GM15510 (cell line): Measurements from ENCODE around the gene ADORA1.

ENCODE experiments used
- POLR2A ChIP-seq: IDR thresholded peaks from 3 replicates; pipeline ENCODE4 v1.6.1; 2011; ENCODE audit warnings: borderline replicate concordance; ENCODE audit not compliant: insufficient read length; ENCODE audit errors: extremely low read depth

ADORA1 gene

DNA sequence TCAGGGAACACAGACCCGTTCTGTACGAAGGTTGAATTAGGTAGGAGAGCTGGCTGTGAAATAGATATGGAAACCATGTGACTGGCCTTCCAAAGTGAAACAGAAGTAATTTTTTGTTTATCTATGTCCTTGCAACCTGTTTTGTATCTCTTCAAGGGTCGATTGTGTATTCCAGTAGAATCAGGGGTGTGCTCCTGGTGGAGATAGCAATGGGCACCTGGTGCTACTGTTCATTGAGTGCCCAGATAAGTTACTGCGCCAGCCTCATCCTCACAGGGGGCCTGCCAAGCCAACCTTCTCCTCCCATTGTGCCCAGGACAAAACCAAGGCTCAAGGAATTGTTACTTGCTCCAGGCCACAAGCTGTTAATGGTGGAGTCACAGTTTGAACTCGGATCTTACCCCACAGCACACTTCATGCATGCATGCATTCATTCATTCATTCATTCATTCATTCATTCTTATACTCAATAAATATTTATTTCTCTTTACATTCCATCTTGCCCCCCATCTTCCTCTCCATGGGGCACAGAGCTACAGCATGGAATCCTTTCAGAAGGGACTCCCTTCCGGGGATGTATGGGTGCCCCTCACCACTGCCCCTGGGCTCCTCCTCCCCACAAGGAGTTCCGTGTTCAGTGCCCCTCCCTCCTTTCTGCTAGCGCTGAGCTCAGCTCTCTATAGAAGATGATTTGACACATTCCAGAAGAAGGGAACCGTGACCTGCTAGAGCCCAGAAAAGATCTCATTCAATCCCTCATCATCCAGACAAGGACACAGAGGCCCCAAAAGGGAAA lies 24.0 kb downstream of the ADORA1 start:
- TF ChIP-seq POLR2A: no peak

DNA sequence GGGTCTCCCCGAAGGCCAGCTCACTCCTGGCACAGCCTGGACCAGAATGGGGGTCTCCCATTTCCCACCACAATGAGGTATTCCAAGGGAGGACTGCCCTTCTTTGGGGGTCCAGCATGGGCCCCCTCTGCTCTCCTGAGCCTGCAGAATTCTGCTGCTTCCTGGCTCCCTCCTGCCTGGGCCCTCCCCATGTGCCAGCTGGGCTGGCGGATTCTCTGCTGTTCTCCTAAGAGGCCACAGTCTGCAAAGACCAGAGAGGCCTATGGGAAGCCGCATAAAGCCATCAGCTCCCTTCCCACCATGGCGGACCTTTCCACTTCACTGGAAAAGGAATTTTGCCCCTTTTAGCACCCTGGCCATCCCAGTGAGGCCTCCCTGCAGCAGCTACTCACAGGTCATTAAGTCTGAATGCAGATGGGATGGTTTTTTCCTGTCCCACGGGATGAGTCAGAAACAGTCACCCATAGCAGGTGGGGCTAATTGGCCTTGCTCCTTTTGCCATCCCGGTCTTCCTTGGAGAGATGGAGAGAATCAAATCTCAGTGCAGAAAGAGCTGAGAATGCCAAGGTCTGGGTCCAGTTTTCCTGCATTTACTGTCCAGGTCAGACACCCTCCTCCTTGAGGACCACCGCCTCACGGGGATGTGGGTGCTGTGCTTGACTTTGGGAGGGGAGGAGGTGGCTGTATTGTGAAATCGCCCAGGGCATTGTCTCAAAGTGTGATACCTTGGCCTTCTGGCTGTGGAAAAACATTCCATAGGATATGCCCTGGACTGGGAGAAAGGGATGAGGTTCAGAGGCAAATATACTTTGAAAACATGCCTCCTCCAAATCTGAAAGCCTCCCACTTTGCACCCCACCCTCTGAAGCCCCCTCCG lies 24.9 kb downstream of the ADORA1 start:
- TF ChIP-seq POLR2A: no peak

DNA sequence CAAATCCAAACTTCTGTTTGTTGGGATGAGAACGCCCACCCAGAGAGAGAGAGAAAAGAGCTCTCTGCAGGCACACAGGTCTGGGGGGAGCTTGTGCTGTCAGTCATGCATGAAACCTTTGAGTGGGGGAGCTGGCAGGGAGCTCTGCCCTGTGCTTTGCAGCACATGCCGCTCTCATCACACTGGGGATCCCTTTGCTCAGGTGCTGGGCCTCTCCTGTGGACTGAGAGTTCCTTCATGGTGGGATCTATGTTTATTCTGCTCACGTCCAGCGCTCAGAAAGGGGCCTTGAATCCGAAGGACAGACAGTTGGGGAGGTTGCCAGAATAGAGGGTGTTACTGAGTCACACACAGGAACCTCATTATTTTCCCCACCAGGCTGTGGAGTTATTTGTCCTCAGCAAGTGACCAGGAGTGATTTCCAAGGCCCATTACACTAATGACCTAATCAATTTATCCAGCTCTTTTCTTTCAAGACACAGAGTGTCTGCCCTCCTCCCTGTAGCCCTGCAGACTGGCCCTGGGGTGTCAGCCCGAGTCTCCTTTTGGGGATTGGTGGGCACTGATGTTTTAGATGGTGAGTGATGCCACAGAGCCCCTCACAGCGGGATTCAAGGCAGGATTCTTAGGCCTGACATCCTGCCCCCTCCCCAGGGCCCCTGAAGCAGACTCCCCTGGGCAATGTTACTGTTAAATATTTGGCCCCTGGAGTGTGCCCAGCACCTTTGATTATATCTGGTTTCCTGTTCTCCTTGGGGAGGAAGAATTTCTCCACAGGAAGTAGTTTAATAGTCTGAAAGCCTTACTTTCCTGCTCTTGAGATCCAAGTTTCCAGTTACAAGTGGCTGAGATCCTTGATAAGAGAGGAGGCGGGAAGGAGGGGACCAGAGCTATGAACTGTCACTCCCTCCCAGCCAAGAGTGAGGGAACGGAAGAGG lies 25.8 kb downstream of the ADORA1 start:
- no peak for TF ChIP-seq POLR2A

DNA sequence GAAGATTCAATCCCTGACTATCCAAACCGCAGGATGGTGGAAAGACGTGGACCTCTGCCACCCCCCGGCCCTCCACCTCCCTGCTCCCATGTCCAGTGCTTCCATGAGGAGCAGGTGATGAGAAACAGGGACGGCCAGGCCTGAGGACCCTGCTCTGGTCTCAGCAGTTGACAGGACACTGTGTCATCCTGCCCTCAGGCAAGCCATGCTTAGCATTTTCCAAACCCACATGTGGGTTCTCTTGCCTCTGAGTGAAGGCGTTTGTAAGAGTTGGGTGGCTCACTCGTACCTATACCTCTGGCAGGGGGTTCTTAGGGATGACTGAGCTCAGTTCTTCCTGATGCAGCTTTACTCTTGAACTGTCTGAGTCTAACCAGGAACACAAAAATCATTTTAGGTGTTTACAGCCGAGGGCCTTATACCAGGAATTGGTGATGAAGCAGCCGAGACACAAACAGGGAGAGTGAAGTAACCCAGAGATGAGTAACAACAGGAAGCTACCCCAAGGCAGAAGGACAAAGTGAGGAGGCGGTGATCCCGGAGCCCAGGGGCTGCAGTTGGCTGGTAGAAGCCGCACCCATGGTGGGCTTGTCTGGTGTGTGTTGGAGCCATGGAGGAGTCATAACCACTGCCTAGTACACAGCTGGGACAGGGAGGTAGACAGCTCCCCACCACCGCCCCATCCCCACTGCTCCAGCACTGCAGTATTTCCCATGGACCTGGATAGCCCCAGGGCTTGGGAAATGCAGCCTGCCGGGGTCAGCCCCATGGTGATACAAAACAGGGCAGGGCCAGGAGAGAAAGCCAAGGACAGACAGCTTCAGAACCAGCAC lies 26.7 kb downstream of the ADORA1 start:
- no peak for TF ChIP-seq POLR2A

DNA sequence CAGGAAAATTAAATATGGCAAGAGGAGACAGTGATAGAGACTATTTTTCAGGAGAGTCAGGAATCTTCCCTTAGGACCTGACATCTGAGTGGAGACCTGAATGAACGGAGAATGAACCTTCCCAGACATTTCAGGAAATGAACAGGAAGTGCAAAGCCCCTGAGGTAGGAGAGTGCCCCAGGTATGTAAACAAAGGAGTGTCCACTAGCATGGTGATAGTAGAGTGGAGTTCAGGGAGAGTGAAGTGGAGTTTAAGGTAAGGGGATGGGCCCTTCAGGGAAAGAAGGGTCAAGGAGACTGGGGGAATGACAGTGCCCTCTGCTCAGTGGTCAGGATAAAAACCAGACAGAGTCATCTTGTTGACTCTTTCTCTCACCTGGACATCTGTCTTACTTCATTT lies 28.8 kb downstream of the ADORA1 start:
- no peak for TF ChIP-seq POLR2A

DNA sequence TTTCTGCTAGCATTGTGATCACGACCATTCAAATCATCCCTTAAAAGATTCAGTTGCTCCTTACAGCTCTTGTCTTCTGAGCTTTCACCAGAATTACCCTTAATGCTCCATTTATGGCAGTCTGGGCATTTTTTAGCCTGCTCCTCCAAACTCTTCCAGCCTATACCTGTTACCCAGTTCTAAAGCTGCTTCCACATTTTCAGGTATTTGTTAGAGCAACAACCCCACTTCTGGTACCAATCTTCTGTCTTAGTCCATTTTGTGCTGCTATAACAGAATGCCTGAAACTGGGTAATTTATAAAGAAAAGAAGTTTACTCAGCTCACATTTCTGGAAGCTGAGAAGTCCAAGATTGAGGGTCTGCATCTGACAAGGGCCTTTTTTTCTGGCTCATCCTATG lies 30.9 kb downstream of the ADORA1 start:
- no peak for TF ChIP-seq POLR2A

DNA sequence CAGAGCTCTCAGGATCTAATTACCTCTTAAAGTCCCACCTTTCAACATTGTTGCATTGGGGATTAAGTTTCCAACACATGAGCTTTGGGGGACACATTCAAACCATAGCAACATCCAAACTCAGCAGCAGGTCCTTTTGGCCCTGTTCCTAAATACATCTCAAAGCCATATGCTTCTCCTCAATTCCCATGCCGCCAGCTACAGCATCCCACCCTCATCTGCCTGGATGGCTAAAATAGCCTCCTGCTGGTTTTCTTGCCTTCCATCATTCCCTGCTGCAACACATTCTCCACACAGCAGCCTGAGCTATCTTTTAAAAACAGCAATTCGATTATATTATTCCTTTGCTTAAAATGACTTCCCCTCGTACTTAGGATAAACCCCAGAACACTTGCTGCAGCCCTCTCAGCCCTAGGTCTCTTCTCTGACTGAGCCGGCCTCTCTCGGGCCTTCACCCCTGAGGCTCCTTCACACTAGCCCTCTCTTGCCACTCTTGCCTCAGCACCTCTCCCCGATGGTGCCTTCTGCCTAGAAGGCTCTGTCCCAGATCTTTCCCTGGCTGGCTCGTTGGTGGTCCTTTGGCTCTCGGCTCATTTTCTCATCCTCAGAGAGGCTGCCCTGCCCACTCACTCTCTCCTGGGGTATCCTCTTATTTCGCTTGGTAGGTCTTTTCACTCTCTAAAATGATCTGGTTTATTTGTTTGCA lies 31.6 kb downstream of the ADORA1 start:
- no peak for TF ChIP-seq POLR2A

DNA sequence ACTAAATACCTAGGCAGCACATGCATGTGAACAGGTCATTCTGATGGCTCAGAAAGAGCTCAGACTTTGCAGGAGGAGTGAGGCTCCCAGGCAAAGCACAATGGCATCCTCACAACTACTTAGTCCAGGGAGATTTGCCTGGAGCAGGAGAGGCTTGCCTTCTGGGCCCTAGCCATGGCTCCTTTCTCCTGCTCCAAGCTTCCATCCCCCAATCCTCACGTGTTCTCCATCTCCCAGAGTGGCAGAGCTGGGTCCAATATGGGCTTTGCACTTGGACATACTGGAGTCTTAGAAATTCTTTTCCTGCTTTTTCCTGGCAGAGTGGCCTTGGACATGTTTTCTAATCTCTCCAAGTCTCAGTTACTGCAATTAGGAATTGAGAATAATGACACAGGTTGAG lies 32.3 kb downstream of the ADORA1 start:
- no peak for TF ChIP-seq POLR2A

DNA sequence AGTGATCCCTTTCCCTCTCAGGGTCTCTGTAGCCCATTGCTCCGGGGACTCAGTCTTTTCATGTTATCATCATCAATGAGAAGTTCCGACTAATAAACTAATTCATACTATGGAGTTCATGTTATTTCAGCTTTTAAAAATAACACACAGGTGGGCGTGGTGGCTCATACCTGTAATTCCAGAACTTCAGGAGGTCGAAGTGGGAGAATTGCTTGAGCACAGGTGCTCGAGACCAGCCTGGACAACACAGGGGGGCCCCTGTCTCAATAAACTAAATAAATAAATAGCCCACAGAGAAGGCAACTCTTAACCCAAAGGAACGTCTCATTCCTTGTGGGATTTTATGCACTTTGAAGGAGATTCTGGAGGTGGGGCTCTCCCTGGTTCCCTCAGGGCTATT lies 33.6 kb downstream of the ADORA1 start:
- no peak for TF ChIP-seq POLR2A

DNA sequence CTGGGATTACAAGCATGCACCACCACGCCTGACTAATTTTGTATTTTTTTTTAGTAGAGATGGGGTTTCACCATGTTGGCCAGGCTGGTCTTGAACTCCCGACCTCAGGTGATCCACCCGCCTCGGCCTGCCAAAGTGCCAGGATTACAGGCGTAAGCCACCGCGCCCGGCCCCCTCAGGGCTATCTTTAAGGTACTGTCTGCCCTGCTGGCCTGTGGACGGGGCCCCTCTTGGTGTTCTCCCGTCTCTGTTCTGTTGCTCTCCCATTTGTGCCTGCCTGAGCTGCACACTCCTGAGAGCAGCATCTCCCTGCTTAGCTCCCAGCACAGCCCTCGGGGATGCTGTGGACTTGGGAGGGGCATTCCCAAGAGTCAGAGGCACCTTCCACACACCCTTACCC lies 34.2 kb downstream of the ADORA1 start:
- no peak for TF ChIP-seq POLR2A

DNA sequence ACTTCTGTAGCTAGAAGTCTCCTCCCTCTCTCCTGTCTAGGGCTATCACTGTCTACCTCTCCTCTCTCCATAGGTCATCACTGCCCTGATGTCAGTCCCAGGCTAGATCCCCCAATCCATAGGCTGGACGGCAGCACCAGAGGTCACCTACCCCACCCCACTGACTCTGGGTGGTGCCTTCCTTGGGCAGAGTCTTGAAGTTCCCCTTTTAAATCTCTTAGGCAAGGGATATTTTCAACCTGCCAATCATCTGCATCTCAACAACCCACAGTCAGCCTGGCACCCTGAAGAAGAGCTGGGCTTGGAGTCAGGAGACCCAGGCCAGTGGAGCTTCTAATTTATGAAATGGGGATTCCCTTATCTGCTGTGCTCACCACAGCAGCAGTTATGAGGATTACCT lies 34.9 kb downstream of the ADORA1 start:
- no peak for TF ChIP-seq POLR2A

DNA sequence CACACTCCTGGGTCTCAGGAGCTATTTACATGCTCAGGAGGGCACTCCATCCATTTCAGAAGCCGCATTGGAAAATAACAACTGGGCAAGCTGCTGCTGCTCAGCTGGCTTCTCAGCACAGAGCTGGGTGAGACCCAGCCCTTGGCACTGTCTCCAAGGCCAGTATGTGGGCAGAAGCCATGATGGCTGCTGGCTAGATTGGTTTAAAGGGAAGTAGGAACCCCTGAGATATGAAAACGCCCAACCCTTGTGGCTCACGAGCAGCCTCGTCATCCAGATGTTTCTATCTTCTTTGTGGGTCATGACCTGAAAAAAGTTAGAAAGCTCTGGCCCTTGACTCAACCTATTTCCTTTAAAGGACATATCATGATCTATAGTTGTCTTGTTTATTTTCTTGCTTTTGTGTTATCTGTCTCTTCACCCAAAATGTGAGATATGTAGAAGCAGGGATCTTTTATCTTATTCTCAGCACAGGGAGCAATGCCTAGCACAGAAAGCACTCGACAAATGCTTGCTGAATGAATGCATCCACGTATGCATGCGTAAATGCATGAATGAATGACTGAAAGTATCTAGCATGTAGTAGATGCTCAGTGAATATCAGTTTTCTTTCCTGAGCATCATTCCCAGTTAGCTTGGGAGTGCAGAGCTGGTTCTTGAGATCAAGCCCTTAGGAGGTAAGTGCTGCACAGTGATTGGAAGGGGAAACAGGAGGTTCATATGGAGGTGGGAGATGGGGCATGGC lies 36.5 kb downstream of the ADORA1 start:
- TF ChIP-seq POLR2A: no peak
